DMS53 treated with DMSO at 0.1 percent for 48 hours (cell line): ENCODE measurements around the gene ACSL6.

ENCODE experiments used
- DNase-seq: peaks from one replicate; lab custom pipeline; 2025; ENCODE audit not compliant: unreplicated experiment; lab: John Stamatoyannopoulos, UW

ACSL6 gene

DNA sequence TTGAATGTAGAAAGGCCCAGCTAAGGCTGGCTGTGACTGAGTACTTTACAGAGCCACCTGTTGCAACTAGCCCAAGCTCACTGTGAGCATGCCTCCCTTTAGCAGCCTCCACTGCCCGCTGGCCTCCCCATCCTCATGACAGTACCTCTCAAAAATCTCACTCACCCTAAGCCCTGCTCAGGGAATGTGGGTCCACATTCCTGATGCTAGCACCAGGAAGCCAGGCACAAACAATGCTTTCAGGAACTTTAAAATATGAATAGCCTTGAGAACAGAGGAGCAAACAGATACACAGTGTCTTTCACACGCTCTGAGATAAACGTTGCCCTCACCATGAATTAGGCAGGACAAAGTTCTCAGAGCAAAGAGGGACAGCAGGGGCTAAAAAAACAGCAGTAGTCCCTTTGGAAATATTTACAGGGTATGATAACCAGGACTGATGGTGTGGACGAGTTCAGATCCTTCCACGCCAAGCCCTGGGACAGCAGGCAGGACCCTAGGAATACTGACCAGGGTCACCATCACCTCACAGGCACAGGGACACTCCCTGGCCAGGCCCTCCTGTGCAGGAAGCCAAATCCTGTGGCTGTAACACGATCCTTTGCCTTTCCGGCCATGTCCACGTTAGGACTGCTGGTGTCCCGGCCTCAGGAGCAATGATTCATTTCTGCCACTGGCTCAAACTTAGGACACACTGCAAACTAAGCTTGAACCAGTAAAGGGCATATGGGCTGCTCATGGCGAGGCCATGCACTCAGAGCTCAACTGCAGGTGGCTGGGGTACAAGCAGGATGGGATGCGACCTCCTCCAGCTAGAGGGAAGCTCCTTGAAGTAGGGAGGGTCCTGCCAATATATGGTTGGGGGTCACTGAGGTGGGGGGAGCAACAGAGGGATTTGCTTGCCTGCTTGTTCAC is 9.6 kb downstream of the ACSL6 start:
- DNase-seq: no peak

DNA sequence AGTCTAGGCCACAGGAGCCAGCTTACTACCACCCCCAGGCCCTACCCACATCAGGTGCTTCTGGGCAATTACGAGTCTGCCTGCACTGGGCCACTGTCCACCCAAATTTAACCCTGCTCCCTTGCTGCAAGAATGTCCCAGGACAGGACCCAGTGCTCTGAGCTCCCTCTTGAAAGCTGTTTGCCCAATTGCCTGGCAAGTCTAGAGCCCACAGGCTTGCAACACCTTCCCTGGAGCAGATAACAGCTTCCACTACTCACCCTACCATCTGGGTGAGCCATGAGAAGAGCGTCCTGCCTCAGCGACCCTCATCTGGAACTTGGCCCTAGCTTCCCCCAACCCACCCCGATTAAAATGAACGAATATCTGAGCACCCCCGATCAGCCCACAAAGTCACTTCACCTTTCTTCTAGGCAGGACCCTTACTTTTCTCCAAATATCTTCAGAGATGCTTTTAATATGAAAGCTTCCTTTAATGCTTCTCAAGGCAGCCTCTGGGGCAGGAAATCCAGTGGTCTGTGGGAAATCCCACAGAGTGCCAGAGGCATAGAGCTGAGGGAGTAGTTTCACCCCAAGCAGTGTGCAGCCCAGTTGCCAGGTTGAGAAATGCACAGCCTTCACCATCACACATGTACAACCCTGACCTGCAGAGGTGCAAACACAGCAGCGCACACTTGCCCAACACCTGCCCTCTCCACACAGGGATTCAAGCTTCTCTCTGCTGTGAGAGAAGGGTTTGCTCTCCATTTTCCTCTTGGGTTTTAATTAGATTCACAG is 10.6 kb downstream of the ACSL6 start:
- DNase-seq: no peak

GRCh38 chr5:132000241-132000490 is 11.3 kb downstream of the ACSL6 start:
- DNase-seq: no peak

GRCh38 chr5:131999441-132000240 is 11.8 kb downstream of the ACSL6 start:
- DNase-seq: no peak

GRCh38 chr5:131999041-131999440 is 12.4 kb downstream of the ACSL6 start:
- no peak for DNase-seq

DNA sequence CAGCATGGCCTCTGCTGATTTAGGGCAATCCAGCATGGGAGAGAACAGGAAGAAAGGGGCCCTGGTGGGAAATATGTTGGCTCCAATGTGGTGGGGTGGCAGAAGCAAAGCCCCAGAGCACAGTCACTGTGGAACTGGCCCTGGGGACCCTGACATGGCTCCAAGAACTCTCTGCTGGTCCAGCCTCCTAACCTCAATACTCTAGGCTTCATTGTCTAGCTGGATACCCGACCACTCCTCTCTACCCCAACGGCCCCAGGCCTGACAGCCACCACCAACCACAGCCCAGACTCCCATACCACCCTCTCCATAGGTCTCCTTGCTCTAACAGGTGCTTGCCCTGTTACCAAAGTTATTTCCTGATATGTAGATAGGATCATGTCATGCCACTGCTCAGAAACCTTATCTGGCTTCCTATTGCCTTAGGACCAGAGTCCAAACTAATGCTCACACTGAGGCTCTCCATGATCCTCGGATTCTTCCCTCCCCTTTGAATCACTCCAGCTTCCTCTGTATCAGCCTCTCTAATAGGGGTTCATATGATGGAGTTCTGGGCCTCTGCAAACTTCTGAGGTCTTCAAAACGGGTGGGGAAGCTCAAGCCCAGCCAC is 12.9 kb downstream of the ACSL6 start:
- no peak for DNase-seq

DNA sequence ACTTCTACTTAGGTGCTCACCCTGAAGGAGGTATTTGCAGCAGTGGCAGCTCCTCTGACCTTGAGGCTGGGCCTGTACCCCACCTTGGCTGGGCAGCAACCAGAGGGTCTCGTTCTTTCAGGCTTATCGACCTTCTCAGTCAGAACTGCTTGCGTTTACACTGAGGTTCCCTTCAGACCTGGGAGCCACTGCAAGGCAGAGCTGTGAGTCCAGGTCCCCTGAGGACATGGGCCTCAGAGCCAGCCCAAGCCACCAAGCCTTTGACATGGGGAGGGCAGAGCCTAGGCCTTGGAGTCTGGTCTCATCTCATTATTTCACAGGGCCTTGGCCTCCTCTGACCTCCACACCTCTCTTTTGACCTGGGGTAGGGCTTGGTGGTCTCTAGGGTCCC is 13.7 kb downstream of the ACSL6 start:
- DNase-seq: no peak

- DNase-seq: no peak
Measured at GRCh38 chr5:131997026-131997726, 14.3 kb downstream of the ACSL6 start.

- DNase-seq: no peak
Measured at GRCh38 chr5:131996210-131997025, 15.0 kb downstream of the ACSL6 start.

DNA sequence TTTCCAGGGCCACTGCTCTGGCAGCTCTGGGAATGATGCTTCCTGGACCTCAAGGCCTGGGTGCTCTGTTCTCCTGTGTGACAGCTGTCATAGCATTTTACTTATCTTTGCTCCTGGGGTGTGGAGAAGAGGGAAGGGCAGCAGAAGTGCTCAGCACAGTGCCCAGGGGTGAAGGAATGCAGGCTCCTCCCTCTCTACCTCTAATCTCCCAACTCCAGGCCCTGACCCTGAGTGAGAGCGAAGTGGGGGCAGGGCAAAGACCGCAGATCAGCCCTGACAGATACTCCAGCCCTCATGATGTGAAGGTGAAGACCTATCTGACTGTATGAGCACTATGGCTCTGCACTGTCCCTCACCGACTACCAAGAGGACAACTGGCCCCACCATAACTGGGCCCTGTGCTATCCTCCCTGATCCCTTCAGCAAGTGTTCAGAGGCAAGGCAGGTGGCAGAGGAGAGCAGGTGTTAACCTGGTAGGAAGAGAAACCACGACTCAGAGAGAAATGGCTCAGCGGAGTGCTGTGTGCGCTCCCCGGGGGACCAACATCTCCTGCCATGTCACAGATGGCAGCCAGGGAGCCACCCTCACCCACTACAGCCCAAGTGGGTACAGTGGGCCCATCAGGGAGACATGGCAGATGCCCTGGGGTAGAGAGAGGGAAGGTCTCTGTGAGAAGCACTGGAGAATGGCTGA is 16.8 kb downstream of the ACSL6 start:
- no peak for DNase-seq

DNA sequence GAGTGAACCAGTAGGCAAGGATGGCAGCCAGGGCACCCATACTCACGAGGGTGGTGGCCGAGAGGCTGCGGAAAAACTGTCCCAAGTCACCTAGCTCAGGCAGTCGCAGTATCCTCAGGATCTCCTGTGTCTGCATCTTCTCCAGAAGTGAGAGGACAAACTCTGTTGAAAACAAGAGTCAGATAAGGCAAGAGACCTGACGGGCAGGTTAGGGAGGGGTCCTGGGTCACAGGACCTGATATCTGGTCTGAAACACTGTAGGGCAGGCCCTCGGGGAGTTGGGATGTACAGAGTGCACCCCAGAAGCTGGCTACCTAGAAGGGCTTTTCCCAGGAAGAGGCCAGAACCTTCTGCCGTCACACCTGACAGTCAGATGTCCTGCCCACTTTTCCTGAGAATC is 17.4 kb downstream of the ACSL6 start:
- DNase-seq: no peak

- no peak for DNase-seq
Measured at GRCh38 chr5:131993676-131994075, 17.8 kb downstream of the ACSL6 start.

DNA sequence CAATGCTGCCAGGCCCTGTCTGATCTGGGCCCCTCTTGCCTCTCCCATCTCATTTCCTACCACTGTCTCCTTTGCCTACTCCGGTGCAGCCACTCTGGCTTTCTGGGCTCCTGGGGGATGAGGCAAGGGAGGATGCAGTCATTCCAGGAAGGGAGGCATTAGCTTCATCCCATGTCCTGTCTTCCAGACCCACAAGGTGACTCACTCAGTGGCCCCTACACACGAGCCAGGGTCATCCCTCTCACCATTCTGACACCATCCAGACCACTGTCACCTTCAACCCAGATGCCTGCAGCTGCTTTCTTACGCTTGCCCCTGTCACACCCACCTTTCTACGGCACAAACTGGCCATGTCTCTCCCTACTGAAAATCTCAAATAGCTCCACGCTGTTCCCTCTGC is 19.1 kb downstream of the ACSL6 start:
- DNase-seq: no peak

- no peak for DNase-seq
Measured at GRCh38 chr5:131991593-131992324, 19.7 kb downstream of the ACSL6 start.

- DNase-seq: no peak
Measured at GRCh38 chr5:131990716-131991115, 20.7 kb downstream of the ACSL6 start.

GRCh38 chr5:131988601-131989000 is 22.9 kb downstream of the ACSL6 start:
- DNase-seq: no peak

GRCh38 chr5:131987251-131987650 is 24.2 kb downstream of the ACSL6 start:
- no peak for DNase-seq

GRCh38 chr5:131986161-131986912 is 25.1 kb downstream of the ACSL6 start:
- no peak for DNase-seq
